Stromal cell of bone marrow (primary cell): ENCODE results near the gene AMDHD2.
"Not testable (repeated sequence)": the region's sequence is repeated elsewhere in the genome, so short reads cannot be mapped to it uniquely, and the experiment has no call there.

ENCODE experiments used
- DNase-seq: peaks from one replicate; pipeline ENCODE4 v3.0.0-alpha.2; 2012; ENCODE audit warnings: low read depth

Gene AMDHD2

GRCh38 chr16:2580143-2580542, 60.0 kb downstream of the AMDHD2 start:
- DNase-seq = not testable (repeated sequence)

GRCh38 chr16:2580818-2581217, 60.6 kb downstream of the AMDHD2 start:
- not testable (repeated sequence) for DNase-seq
